Measurements from ENCODE around the gene CCER1. TPM values are rescaled to one million over a fixed set of nuclear protein-coding genes. Genes with fewer than 3 reads are reported as not detected.

Gene CCER1
- total and polyA plus RNA-seq, 9 of the 15 experiments (the other 6 are each of a cell fraction or from before 2014, with no cell fraction given), result not detected

DNA sequence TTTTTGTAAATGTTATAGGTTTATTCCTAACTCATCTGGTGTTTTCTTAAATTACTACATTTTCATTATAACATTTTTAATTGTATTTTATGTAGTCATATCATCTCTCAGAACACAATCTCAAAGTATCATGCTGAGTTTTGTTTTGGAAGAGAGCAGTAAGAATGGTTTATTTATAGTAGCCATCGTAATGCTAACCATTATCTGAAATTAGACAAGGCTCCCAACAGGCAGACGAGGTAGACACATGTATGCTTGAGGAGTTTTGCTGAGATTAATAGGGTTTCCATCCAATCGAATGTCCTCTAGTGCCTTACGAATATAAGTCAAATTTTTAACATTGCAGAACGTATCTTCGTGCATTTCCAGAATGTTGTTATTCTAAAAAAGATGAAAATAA is 9.0 kb upstream of the CCER1 start:
- Histone ChIP-seq H3K79me2 (ENCODE audit: control insufficient read depth, insufficient read depth, low read length) (no peaks in the 10 kb centered on the region), H3K36me3 (ENCODE audit: control insufficient read depth, insufficient read depth, low read length) (no peaks in the 10 kb centered on the region), H3K4me1 (replicated peaks in 1 of 2; ENCODE audit: control insufficient read depth in 2 of 2, insufficient read depth in 2 of 2, low read length in 2 of 2) (no peaks in the 10 kb centered on the region), H3K9ac (ENCODE audit: insufficient read depth in 1 of 2, low read depth in 2 of 2, low read length in 2 of 2) (no peak overlapping the region), H3K4me2 (ENCODE audit: insufficient read depth, low read length) (no peak overlapping the region), H2AFZ (ENCODE audit: low read depth, low read length) (no peak overlapping the region), H3K27me3 (ENCODE audit: control insufficient read depth in 2 of 2, insufficient read depth in 2 of 2, low read length in 2 of 2) (no peaks in the 10 kb centered on the region), H3K9me1 (ENCODE audit: control insufficient read depth, insufficient read depth, low read length) (no peaks in the 10 kb centered on the region), H3K4me3 (no peak overlapping the region), H4K20me1 (replicated peaks; ENCODE audit: control insufficient read depth, insufficient read depth, low read length) (no peaks in the 10 kb centered on the region), H3K27ac (ENCODE audit: extremely low read depth, low read depth, low read length) (no peak overlapping the region), H3K9me3 (replicated peaks; ENCODE audit: control insufficient read depth, insufficient read depth, low read depth, low read length) (no peaks in the 10 kb centered on the region)
- intact Hi-C loops (cut with micrococcal nuclease), result no loop called here
- BruUV-seq (replicated peaks), result no TSS peak
- ChIA-PET CTCF (ENCODE audit: low intra/inter-chr PET ratio) (no interaction called here), POLR2A (no interaction called here)
- ATAC-seq (no peak), FAIRE-seq (no peak), DNase-seq (ENCODE audit: extremely low read depth in 1 of 4, low spot score in 3 of 4) (no peak)
- 2% methylated on average over 6 of the region's 6 CpGs for WGBS (ENCODE audit: insufficient coverage, low coverage, missing lambda C conversion rate)
- in situ Hi-C loops (cut with MboI), result loop anchor here (25.0 kb wide), 2 partner anchors 1673 to 1952 kb away; no protein-coding TSS in a partner anchor
- TF ChIP-seq GABPB1 (CRISPR knock-in tag; IDR thresholded peaks at IDR 0.05) (no peak), MTA1 (IDR thresholded peaks at IDR 0.05; ENCODE audit: borderline replicate concordance) (no peak), TAF7 (tag; IDR thresholded peaks at IDR 0.05) (no peak), TAL1 (IDR thresholded peaks at IDR 0.05) (no peak), FIP1L1 (IDR thresholded peaks at IDR 0.05; ENCODE audit: low read depth, low read length, poor library complexity, severe bottlenecking) (no peak), ZNF121 (CRISPR knock-in tag; conservative IDR thresholded peaks at IDR 0.05) (no peak), HDAC6 (IDR thresholded peaks at IDR 0.05; ENCODE audit: low read depth, low read length) (no peak), NCOA1 (IDR thresholded peaks at IDR 0.05; ENCODE audit: low read depth) (no peak), PCBP1 (IDR thresholded peaks at IDR 0.05; ENCODE audit: low read depth, low read length, poor library complexity, severe bottlenecking) (no peak), MAFG (tag; conservative IDR thresholded peaks at IDR 0.05) (no peak), HDAC3 (IDR thresholded peaks at IDR 0.05; ENCODE audit: borderline replicate concordance, partially characterized antibody) (no peak), POLR2AphosphoS5 (IDR thresholded peaks at IDR 0.05; ENCODE audit: control insufficient read depth, insufficient read depth, low read depth, low read length) (no peak), NR4A1 (CRISPR knock-in tag; IDR thresholded peaks at IDR 0.05) (no peak), NR4A1 (tag; IDR thresholded peaks at IDR 0.05) (no peak)
- TF ChIP-seq, protein P1, sequence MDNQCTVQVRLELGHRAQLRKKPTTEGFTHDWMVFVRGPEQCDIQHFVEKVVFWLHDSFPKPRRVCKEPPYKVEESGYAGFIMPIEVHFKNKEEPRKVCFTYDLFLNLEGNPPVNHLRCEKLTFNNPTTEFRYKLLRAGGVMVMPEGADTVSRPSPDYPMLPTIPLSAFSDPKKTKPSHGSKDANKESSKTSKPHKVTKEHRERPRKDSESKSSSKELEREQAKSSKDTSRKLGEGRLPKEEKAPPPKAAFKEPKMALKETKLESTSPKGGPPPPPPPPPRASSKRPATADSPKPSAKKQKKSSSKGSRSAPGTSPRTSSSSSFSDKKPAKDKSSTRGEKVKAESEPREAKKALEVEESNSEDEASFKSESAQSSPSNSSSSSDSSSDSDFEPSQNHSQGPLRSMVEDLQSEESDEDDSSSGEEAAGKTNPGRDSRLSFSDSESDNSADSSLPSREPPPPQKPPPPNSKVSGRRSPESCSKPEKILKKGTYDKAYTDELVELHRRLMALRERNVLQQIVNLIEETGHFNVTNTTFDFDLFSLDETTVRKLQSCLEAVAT (IDR thresholded peaks at IDR 0.05), result no peak
- TF ChIP-seq, protein P2, sequence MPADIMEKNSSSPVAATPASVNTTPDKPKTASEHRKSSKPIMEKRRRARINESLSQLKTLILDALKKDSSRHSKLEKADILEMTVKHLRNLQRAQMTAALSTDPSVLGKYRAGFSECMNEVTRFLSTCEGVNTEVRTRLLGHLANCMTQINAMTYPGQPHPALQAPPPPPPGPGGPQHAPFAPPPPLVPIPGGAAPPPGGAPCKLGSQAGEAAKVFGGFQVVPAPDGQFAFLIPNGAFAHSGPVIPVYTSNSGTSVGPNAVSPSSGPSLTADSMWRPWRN (IDR thresholded peaks at IDR 0.05; ENCODE audit: low read depth), result no peak
- TF ChIP-seq, protein P3, sequence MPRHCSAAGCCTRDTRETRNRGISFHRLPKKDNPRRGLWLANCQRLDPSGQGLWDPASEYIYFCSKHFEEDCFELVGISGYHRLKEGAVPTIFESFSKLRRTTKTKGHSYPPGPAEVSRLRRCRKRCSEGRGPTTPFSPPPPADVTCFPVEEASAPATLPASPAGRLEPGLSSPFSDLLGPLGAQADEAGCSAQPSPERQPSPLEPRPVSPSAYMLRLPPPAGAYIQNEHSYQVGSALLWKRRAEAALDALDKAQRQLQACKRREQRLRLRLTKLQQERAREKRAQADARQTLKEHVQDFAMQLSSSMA (CRISPR knock-in tag; IDR thresholded peaks at IDR 0.05), result no peak
- TF ChIP-seq, protein P4, sequence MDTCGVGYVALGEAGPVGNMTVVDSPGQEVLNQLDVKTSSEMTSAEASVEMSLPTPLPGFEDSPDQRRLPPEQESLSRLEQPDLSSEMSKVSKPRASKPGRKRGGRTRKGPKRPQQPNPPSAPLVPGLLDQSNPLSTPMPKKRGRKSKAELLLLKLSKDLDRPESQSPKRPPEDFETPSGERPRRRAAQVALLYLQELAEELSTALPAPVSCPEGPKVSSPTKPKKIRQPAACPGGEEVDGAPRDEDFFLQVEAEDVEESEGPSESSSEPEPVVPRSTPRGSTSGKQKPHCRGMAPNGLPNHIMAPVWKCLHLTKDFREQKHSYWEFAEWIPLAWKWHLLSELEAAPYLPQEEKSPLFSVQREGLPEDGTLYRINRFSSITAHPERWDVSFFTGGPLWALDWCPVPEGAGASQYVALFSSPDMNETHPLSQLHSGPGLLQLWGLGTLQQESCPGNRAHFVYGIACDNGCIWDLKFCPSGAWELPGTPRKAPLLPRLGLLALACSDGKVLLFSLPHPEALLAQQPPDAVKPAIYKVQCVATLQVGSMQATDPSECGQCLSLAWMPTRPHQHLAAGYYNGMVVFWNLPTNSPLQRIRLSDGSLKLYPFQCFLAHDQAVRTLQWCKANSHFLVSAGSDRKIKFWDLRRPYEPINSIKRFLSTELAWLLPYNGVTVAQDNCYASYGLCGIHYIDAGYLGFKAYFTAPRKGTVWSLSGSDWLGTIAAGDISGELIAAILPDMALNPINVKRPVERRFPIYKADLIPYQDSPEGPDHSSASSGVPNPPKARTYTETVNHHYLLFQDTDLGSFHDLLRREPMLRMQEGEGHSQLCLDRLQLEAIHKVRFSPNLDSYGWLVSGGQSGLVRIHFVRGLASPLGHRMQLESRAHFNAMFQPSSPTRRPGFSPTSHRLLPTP (IDR thresholded peaks at IDR 0.05; ENCODE audit: borderline replicate concordance, extremely low read depth, insufficient read length), result no peak

Measured in K562 (cell line).